ENCODE measurements around the gene BCS1L.

DNA sequence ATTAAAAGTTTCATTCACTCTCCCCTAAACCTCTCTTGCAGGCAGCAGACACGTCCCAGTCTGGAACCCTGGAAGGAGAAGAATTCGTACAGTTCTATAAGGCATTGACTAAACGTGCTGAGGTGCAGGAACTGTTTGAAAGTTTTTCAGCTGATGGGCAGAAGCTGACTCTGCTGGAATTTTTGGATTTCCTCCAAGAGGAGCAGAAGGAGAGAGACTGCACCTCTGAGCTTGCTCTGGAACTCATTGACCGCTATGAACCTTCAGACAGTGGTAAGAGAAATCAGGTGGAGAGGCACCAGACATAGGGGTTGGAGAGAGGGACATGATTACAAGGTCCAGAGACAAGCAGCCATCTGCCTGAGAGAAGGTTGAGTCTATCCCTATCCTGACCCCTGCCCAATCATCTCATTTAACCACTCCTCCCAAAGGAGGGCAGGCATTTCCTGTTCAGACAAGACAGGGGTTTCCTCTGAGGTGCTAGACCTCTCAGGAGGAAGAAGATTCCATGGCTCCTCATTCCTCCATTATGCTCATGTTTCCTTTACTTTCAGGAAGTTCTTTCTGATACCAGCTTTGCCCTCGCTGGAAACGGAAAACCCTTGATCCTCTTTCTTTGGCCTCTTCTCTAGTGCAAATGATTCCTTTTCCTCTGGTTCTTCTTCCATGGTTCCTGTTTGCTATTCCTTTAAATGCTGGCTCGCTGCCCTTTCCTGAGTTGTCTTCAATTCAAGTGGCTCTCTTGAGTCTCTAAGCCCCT is 36.7 kb upstream of the BCS1L start:
- no peak for TF ChIP-seq POLR2AphosphoS5 (IDR thresholded peaks at IDR 0.05)
- TF ChIP-seq POLR2A (IDR thresholded peaks at IDR 0.05) = no peak

Data from prostate gland (tissue), 1 donor.